SU-DHL-6 (cell line): Measurements from ENCODE around the gene KDM4F.

Source experiments
- H2AFZ ChIP-seq: fragments of 200-600 bp; sonication (generic); 2 replicates; pipeline ENCODE4 v1.6.1; 2014; ENCODE audit warnings: low read depth, mild to moderate bottlenecking, moderate library complexity, mixed read lengths, antibody characterized with exemption, low read length; ENCODE audit not compliant: severe bottlenecking
- H3F3A ChIP-seq: fragments of 200-600 bp; shearing (Covaris generic); 2 replicates; pipeline ENCODE4 v1.6.0; 2016; ENCODE audit warnings: antibody characterized with exemption, mild to moderate bottlenecking; ENCODE audit not compliant: insufficient read depth
- H3K27ac ChIP-seq: fragments of 200-600 bp; sonication (generic); 2 replicates; pipeline ENCODE4 v1.5.1; 2016; ENCODE audit warnings: low read depth, mild to moderate bottlenecking, low read length, moderate library complexity, mixed read lengths
- H3K27me3 ChIP-seq: fragments of 200-600 bp; sonication (generic), shearing (Covaris generic); 2 replicates; pipeline ENCODE4 v1.6.0; 2014; ENCODE audit warnings: mild to moderate bottlenecking, low read length
- H3K36me3 ChIP-seq: fragments of 200-600 bp; sonication (generic); 2 replicates; pipeline ENCODE4 v1.6.1; 2014; ENCODE audit warnings: mild to moderate bottlenecking, low read length, mixed read lengths
- H3K4me2 ChIP-seq: fragments of 300-600, 200-600 bp; shearing (Covaris generic), sonication (generic); 2 replicates; pipeline ENCODE4 v1.6.0; 2014; ENCODE audit warnings: low read length, low read depth, mild to moderate bottlenecking; ENCODE audit not compliant: poor library complexity, severe bottlenecking
- H3K4me3 ChIP-seq: fragments of 200-600 bp; sonication (generic); 2 replicates; pipeline ENCODE4 v1.5.1; 2014; ENCODE audit warnings: antibody characterized with exemption, low read length, mild to moderate bottlenecking, mixed read lengths; ENCODE audit not compliant: insufficient read depth, poor library complexity, severe bottlenecking
- H3K79me2 ChIP-seq: fragments of 200-600 bp; sonication (generic); 2 replicates; pipeline ENCODE4 v1.6.1; 2014; ENCODE audit warnings: mild to moderate bottlenecking, low read length, moderate library complexity; ENCODE audit not compliant: insufficient read depth
- H3K9ac ChIP-seq: fragments of 200-600 bp; sonication (generic); 2 replicates; pipeline ENCODE4 v1.7.0; 2014; ENCODE audit warnings: mild to moderate bottlenecking, low read length
- H3K9me2 ChIP-seq: fragments of 200-600 bp; sonication (generic); replicated peaks from 2 replicates; pipeline ENCODE4 v1.6.1; 2014; ENCODE audit warnings: low read length; ENCODE audit not compliant: insufficient read depth
- H3K9me3 ChIP-seq: fragments of 200-600 bp; sonication (generic); 2 replicates; pipeline ENCODE4 v1.6.1; 2014; ENCODE audit warnings: low read length, mixed read lengths; ENCODE audit not compliant: insufficient read depth
- H4K20me1 ChIP-seq: fragments of 200-600 bp; sonication (generic); 2 replicates; pipeline ENCODE4 v1.6.1; 2014; ENCODE audit warnings: low read depth, mild to moderate bottlenecking, antibody characterized with exemption, low read length, moderate library complexity, mixed read lengths
- CTCF ChIP-seq: fragments of 200-600 bp; sonication (generic); IDR thresholded peaks from one replicate; pipeline ENCODE4 v1.5.1; 2017; ENCODE audit warnings: antibody characterized with exemption, mild to moderate bottlenecking, low read length, moderate library complexity; ENCODE audit not compliant: insufficient read depth, poor library complexity, severe bottlenecking
- EZH2phosphoT487 ChIP-seq: fragments of 200-600 bp; sonication (generic), shearing (Covaris generic); conservative IDR thresholded peaks from 2 replicates; pipeline ENCODE4 v1.6.1; 2018; ENCODE audit warnings: mild to moderate bottlenecking, antibody characterized with exemption, low read length, moderate library complexity, mixed read lengths

Gene KDM4F

GRCh38 chr11:95042239-95042638 lies 7.0 kb upstream of the KDM4F start:
- TF ChIP-seq CTCF (no peak), EZH2phosphoT487 (no peak)
- Histone ChIP-seq H2AFZ (no peak overlapping the region), H3K9ac (no peak overlapping the region), H3K79me2 (no peaks in the 10 kb centered on the region), H3K36me3 (no peaks in the 10 kb centered on the region), H3K27ac (no peak overlapping the region), H3F3A (no peaks in the 10 kb centered on the region), H3K4me2 (no peak overlapping the region), H3K9me3 (no peaks in the 10 kb centered on the region), H3K27me3 (no peaks in the 10 kb centered on the region), H3K9me2 (no peaks in the 10 kb centered on the region), H4K20me1 (no peaks in the 10 kb centered on the region), H3K4me3 (no peak overlapping the region)

- no peak for TF ChIP-seq EZH2phosphoT487
- TF ChIP-seq CTCF: no peak
Observed at GRCh38 chr11:95042906-95043305, 6.3 kb upstream of the KDM4F start.

GRCh38 chr11:95044010-95044409 lies 5.2 kb upstream of the KDM4F start:
- Histone ChIP-seq H2AFZ (no peak overlapping the region), H3K79me2 (no peaks in the 10 kb centered on the region), H3K36me3 (no peaks in the 10 kb centered on the region), H3K9me3 (no peaks in the 10 kb centered on the region), H3K27ac (no peak overlapping the region), H3K4me3 (no peak overlapping the region), H3K4me2 (no peak overlapping the region), H3K9ac (no peak overlapping the region), H3F3A (no peaks in the 10 kb centered on the region), H3K9me2 (no peaks in the 10 kb centered on the region), H3K27me3 (no peaks in the 10 kb centered on the region), H4K20me1 (no peaks in the 10 kb centered on the region)
- no peak for TF ChIP-seq EZH2phosphoT487
- TF ChIP-seq CTCF: no peak

More at GRCh38 chr11:95042906-95043305, 6.3 kb upstream of the KDM4F start:
- Histone ChIP-seq H3K79me2 (no peaks in the 10 kb centered on the region), H3F3A (no peaks in the 10 kb centered on the region), H3K36me3 (no peaks in the 10 kb centered on the region), H4K20me1 (no peaks in the 10 kb centered on the region), H3K27ac (no peak overlapping the region), H3K9ac (no peak overlapping the region), H3K4me2 (no peak overlapping the region), H3K4me3 (no peak overlapping the region), H3K9me3 (no peaks in the 10 kb centered on the region), H3K27me3 (no peaks in the 10 kb centered on the region), H2AFZ (no peak overlapping the region), H3K9me2 (no peaks in the 10 kb centered on the region)

- no peak overlapping the region for H3K9ac ChIP-seq
- no peak overlapping the region for H3K4me2 ChIP-seq
- no peaks in the 10 kb centered on the region for H3K9me2 ChIP-seq
- no peak for TF ChIP-seq EZH2phosphoT487
- TF ChIP-seq CTCF: no peak
- H3K27ac ChIP-seq: no peak overlapping the region
- H3K79me2 ChIP-seq: no peaks in the 10 kb centered on the region
- no peak overlapping the region for H2AFZ ChIP-seq
- H4K20me1 ChIP-seq: no peaks in the 10 kb centered on the region
- H3K36me3 ChIP-seq: no peaks in the 10 kb centered on the region
- H3F3A ChIP-seq: no peaks in the 10 kb centered on the region
- no peaks in the 10 kb centered on the region for H3K27me3 ChIP-seq
- no peak overlapping the region for H3K4me3 ChIP-seq
- no peaks in the 10 kb centered on the region for H3K9me3 ChIP-seq
Observed at GRCh38 chr11:95045812-95046211, 3.4 kb upstream of the KDM4F start.
